ENCODE measurements around the gene CLVS2. TPM values are rescaled to one million over a fixed set of nuclear protein-coding genes. Genes with fewer than 3 reads are reported as not detected.

The CLVS2 gene
- total RNA-seq, 1 donor from 2014 or later, result 0.03 TPM

DNA sequence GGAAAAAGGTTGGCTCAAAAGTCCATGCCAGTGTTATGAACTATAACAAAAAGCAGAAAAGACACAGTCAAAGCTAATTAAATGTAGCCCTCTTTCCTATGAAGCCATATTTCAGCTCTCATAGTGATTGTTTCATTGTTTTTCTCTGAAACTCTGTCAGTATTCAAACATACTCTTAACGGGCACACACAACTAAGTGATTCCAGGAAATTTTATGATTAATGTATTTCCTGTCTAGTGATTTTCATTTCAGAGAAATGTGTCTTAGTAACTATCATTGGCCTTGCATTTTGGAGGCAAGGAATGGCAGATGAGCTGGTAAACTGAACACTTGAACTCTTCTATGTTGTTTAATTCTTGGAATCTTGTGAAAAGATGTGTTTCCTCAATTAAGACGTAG, 68.0 kb downstream of the CLVS2 start:
- no peaks in the 10 kb centered on the region for H3K4me1 ChIP-seq
- no peaks in the 10 kb centered on the region for H3K36me3 ChIP-seq
- no peak for ATAC-seq
- H3K4me3 ChIP-seq, result no peak overlapping the region
- no peak for DNase-seq
- TF ChIP-seq, protein P1, sequence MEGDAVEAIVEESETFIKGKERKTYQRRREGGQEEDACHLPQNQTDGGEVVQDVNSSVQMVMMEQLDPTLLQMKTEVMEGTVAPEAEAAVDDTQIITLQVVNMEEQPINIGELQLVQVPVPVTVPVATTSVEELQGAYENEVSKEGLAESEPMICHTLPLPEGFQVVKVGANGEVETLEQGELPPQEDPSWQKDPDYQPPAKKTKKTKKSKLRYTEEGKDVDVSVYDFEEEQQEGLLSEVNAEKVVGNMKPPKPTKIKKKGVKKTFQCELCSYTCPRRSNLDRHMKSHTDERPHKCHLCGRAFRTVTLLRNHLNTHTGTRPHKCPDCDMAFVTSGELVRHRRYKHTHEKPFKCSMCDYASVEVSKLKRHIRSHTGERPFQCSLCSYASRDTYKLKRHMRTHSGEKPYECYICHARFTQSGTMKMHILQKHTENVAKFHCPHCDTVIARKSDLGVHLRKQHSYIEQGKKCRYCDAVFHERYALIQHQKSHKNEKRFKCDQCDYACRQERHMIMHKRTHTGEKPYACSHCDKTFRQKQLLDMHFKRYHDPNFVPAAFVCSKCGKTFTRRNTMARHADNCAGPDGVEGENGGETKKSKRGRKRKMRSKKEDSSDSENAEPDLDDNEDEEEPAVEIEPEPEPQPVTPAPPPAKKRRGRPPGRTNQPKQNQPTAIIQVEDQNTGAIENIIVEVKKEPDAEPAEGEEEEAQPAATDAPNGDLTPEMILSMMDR (IDR thresholded peaks at IDR 0.05), result no peak
- intact Hi-C loops (cut with DNase I), result no loop called here
- H3K9me3 ChIP-seq, result no peaks in the 10 kb centered on the region
- no peaks in the 10 kb centered on the region for H3K27me3 ChIP-seq (ENCODE audit: low read depth)
- H3K27ac ChIP-seq, result no peak overlapping the region

- ATAC-seq, result no peak
- DNase-seq, result no peak
- H3K4me3 ChIP-seq, result no peak overlapping the region
- H3K9me3 ChIP-seq, result no peaks in the 10 kb centered on the region
- no peak overlapping the region for H3K27ac ChIP-seq
- H3K36me3 ChIP-seq, result no peaks in the 10 kb centered on the region
- no peaks in the 10 kb centered on the region for H3K4me1 ChIP-seq
- intact Hi-C loops (cut with DNase I), result no loop called here
- no peaks in the 10 kb centered on the region for H3K27me3 ChIP-seq (ENCODE audit: low read depth)
- TF ChIP-seq, protein P1 (IDR thresholded peaks at IDR 0.05), result no peak
Observed at GRCh38 chr6:123074616-123075015, 78.6 kb downstream of the CLVS2 start.

DNA sequence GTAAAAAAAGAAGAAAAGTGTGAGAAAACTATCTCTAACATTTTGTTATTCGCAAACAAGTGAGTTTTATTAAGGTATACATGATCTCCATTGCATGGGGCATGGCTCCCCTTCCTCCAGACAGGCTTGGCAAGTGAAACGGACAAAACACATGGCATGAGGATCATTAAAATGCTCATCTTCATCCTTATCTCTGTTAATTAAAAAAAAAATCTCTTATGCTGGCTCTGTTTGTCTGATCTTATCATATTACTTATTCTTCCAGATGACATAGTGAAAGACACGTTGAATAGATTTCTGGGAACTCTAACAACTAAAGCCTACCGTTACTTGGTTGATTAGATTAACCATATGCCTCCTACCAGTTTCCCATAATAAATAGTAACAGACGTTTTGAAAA, 89.4 kb downstream of the CLVS2 start:
- no peak for ATAC-seq
- intact Hi-C loops (cut with DNase I), result no loop called here
- TF ChIP-seq, protein P1 (IDR thresholded peaks at IDR 0.05), result no peak

DNA sequence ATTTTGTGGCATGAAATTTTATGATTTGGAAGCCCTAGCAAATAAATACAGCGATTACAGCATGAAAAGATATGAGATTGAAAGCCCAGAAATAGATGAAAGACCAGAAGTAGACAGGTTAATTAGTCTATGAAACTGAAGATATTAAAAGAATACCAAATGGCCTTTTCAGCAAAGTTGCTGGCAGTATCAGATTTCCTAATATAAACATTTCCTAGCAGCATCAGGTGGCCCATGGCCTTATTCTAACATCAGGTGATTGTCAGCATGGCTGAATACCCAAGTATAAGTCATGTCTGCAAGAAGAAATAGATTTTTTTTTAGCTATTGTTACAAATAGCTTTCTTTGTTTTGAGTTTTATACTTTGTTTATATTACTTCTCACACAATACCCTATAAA, 93.2 kb downstream of the CLVS2 start:
- intact Hi-C loops (cut with DNase I), result no loop called here
- TF ChIP-seq, protein P1 (IDR thresholded peaks at IDR 0.05), result no peak
- no peak for DNase-seq
- Histone ChIP-seq H3K36me3 (no peaks in the 10 kb centered on the region), H3K9me3 (no peaks in the 10 kb centered on the region), H3K4me3 (no peak overlapping the region), H3K27ac (no peak overlapping the region), H3K27me3 (ENCODE audit: low read depth) (no peaks in the 10 kb centered on the region), H3K4me1 (no peaks in the 10 kb centered on the region)
- no peak for ATAC-seq

More for the DNA sequence above, 89.4 kb downstream of the CLVS2 start:
- H3K4me1 ChIP-seq, result no peaks in the 10 kb centered on the region
- no peak overlapping the region for H3K27ac ChIP-seq
- no peak for DNase-seq
- H3K9me3 ChIP-seq, result no peaks in the 10 kb centered on the region
- no peaks in the 10 kb centered on the region for H3K36me3 ChIP-seq
- no peak overlapping the region for H3K4me3 ChIP-seq
- H3K27me3 ChIP-seq (ENCODE audit: low read depth), result no peaks in the 10 kb centered on the region

- H3K27ac ChIP-seq, result no peak overlapping the region
- no peak for ATAC-seq
- DNase-seq, result no peak
Observed at GRCh38 chr6:123091091-123091895, 95.3 kb downstream of the CLVS2 start.

More at GRCh38 chr6:123091091-123091895, 95.3 kb downstream of the CLVS2 start:
- no peaks in the 10 kb centered on the region for H3K36me3 ChIP-seq
- no peaks in the 10 kb centered on the region for H3K27me3 ChIP-seq (ENCODE audit: low read depth)
- intact Hi-C loops (cut with DNase I), result no loop called here
- no peak overlapping the region for H3K4me3 ChIP-seq
- no peaks in the 10 kb centered on the region for H3K4me1 ChIP-seq
- TF ChIP-seq, protein P1 (IDR thresholded peaks at IDR 0.05), result no peak
- no peaks in the 10 kb centered on the region for H3K9me3 ChIP-seq
